Measurements from ENCODE around the gene PRPF38B.

Gene PRPF38B

GRCh38 chr1:108718927-108719655, 27.0 kb downstream of the PRPF38B start:
- Histone ChIP-seq H3K9me3 (ENCODE audit: low read depth, low read length) (no peaks in the 10 kb centered on the region), H3K9ac (ENCODE audit: insufficient read length) (no peak overlapping the region), H3K36me3 (ENCODE audit: insufficient read depth, low read length) (no peaks in the 10 kb centered on the region), H3K4me3 (no peak overlapping the region), H3K27ac (no peak overlapping the region)
- no peak for TF ChIP-seq EZH2 (IDR thresholded peaks at IDR 0.05)
- TF ChIP-seq POLR2AphosphoS5 (IDR thresholded peaks at IDR 0.05; ENCODE audit: borderline replicate concordance, low read depth, low read length), result no peak
- TF ChIP-seq FOXP2 (optimal IDR thresholded peaks at IDR 0.05; ENCODE audit: control extremely low read depth, extremely low read length, insufficient read depth), result no peak
- DNase-seq (ENCODE audit: low read depth, low spot score), result no peak

GRCh38 chr1:108719656-108720435, 27.7 kb downstream of the PRPF38B start:
- H3K4me3 ChIP-seq, result no peak overlapping the region
- TF ChIP-seq EZH2 (IDR thresholded peaks at IDR 0.05) (no peak), POLR2AphosphoS5 (IDR thresholded peaks at IDR 0.05; ENCODE audit: borderline replicate concordance, low read depth, low read length) (no peak), FOXP2 (optimal IDR thresholded peaks at IDR 0.05; ENCODE audit: control extremely low read depth, extremely low read length, insufficient read depth) (no peak)
- H3K9ac ChIP-seq (ENCODE audit: insufficient read length), result no peak overlapping the region
- H3K9me3 ChIP-seq (ENCODE audit: low read depth, low read length), result no peaks in the 10 kb centered on the region
- H3K27ac ChIP-seq, result no peak overlapping the region
- H3K36me3 ChIP-seq (ENCODE audit: insufficient read depth, low read length), result no peaks in the 10 kb centered on the region
- DNase-seq (ENCODE audit: low read depth, low spot score), result no peak

GRCh38 chr1:108722292-108722691, 30.2 kb downstream of the PRPF38B start:
- no peak overlapping the region for H3K27ac ChIP-seq
- H3K9ac ChIP-seq (ENCODE audit: insufficient read length), result no peak overlapping the region
- H3K4me3 ChIP-seq, result no peak overlapping the region
- no peak for DNase-seq (ENCODE audit: low read depth, low spot score)
- H3K9me3 ChIP-seq (ENCODE audit: low read depth, low read length), result no peaks in the 10 kb centered on the region
- TF ChIP-seq EZH2 (IDR thresholded peaks at IDR 0.05) (no peak), FOXP2 (optimal IDR thresholded peaks at IDR 0.05; ENCODE audit: control extremely low read depth, extremely low read length, insufficient read depth) (no peak), POLR2AphosphoS5 (IDR thresholded peaks at IDR 0.05; ENCODE audit: borderline replicate concordance, low read depth, low read length) (no peak)
- H3K36me3 ChIP-seq (ENCODE audit: insufficient read depth, low read length), result no peaks in the 10 kb centered on the region

GRCh38 chr1:108725906-108726305, 33.8 kb downstream of the PRPF38B start:
- H3K9me3 ChIP-seq (ENCODE audit: low read depth, low read length), result no peaks in the 10 kb centered on the region

GRCh38 chr1:108728327-108728923, 36.3 kb downstream of the PRPF38B start:
- TF ChIP-seq FOXP2 (optimal IDR thresholded peaks at IDR 0.05; ENCODE audit: control extremely low read depth, extremely low read length, insufficient read depth), result no peak
- no peak for TF ChIP-seq EZH2 (IDR thresholded peaks at IDR 0.05)
- TF ChIP-seq POLR2AphosphoS5 (IDR thresholded peaks at IDR 0.05; ENCODE audit: borderline replicate concordance, low read depth, low read length), result no peak
- H3K36me3 ChIP-seq (ENCODE audit: insufficient read depth, low read length), result no peaks in the 10 kb centered on the region
- DNase-seq (ENCODE audit: low read depth, low spot score), result no peak

More at GRCh38 chr1:108725906-108726305, 33.8 kb downstream of the PRPF38B start:
- Histone ChIP-seq H3K27ac (no peak overlapping the region), H3K36me3 (ENCODE audit: insufficient read depth, low read length) (no peaks in the 10 kb centered on the region), H3K4me3 (no peak overlapping the region), H3K9ac (ENCODE audit: insufficient read length) (no peak overlapping the region)
- TF ChIP-seq EZH2 (IDR thresholded peaks at IDR 0.05) (no peak), FOXP2 (optimal IDR thresholded peaks at IDR 0.05; ENCODE audit: control extremely low read depth, extremely low read length, insufficient read depth) (no peak), POLR2AphosphoS5 (IDR thresholded peaks at IDR 0.05; ENCODE audit: borderline replicate concordance, low read depth, low read length) (no peak)
- no peak for DNase-seq (ENCODE audit: low read depth, low spot score)

GRCh38 chr1:108729481-108729880, 37.4 kb downstream of the PRPF38B start:
- no peak overlapping the region for H3K27ac ChIP-seq
- no peak overlapping the region for H3K9ac ChIP-seq (ENCODE audit: insufficient read length)
- no peak for DNase-seq (ENCODE audit: low read depth, low spot score)
- no peaks in the 10 kb centered on the region for H3K36me3 ChIP-seq (ENCODE audit: insufficient read depth, low read length)
- no peaks in the 10 kb centered on the region for H3K9me3 ChIP-seq (ENCODE audit: low read depth, low read length)
- no peak for TF ChIP-seq EZH2 (IDR thresholded peaks at IDR 0.05)
- TF ChIP-seq FOXP2 (optimal IDR thresholded peaks at IDR 0.05; ENCODE audit: control extremely low read depth, extremely low read length, insufficient read depth), result no peak
- TF ChIP-seq POLR2AphosphoS5 (IDR thresholded peaks at IDR 0.05; ENCODE audit: borderline replicate concordance, low read depth, low read length), result no peak
- no peak overlapping the region for H3K4me3 ChIP-seq

More at GRCh38 chr1:108728327-108728923, 36.3 kb downstream of the PRPF38B start:
- H3K4me3 ChIP-seq, result no peak overlapping the region
- H3K27ac ChIP-seq, result no peak overlapping the region
- H3K9ac ChIP-seq (ENCODE audit: insufficient read length), result no peak overlapping the region
- H3K9me3 ChIP-seq (ENCODE audit: low read depth, low read length), result no peaks in the 10 kb centered on the region

- no peak for DNase-seq (ENCODE audit: low read depth, low spot score)
- H3K4me3 ChIP-seq, result no peak overlapping the region
- no peak overlapping the region for H3K9ac ChIP-seq (ENCODE audit: insufficient read length)
- TF ChIP-seq EZH2 (IDR thresholded peaks at IDR 0.05) (no peak), POLR2AphosphoS5 (IDR thresholded peaks at IDR 0.05; ENCODE audit: borderline replicate concordance, low read depth, low read length) (no peak), FOXP2 (optimal IDR thresholded peaks at IDR 0.05; ENCODE audit: control extremely low read depth, extremely low read length, insufficient read depth) (no peak)
- H3K36me3 ChIP-seq (ENCODE audit: insufficient read depth, low read length), result no peaks in the 10 kb centered on the region
- H3K9me3 ChIP-seq (ENCODE audit: low read depth, low read length), result no peaks in the 10 kb centered on the region
- H3K27ac ChIP-seq, result no peak overlapping the region
Measured at GRCh38 chr1:108732398-108732797, 40.3 kb downstream of the PRPF38B start.
